GM12878 (cell line): ENCODE measurements around the gene ST7. TPM values are rescaled to one million over a fixed set of nuclear protein-coding genes. Genes with fewer than 3 reads are reported as not detected.

Experiments
- ATAC-seq: fragments of 200-7000 bp; cut with Tn5 transposase; 3 replicates; pipeline ENCODE4 v1.9.1; 2020; ENCODE audit warnings: mild to moderate bottlenecking, moderate library complexity
- BruUV-seq: library from RNA; stranded (reverse); fragments of 400-500 nt; replicated peaks from 2 replicates; lab custom pipeline; 2021; lab: Mats Ljungman, UMichigan
- CTCF ChIA-PET: fragments of 300-600 bp; sonication (Branson Sonifier 250); formaldehyde crosslinking; extraction: SDS; loops from one replicate; lab custom pipeline; 2021; ENCODE audit warnings: inconsistent platforms; lab: Yijun Ruan, JAX
- POLR2A ChIA-PET: fragments of 350-600 bp; formaldehyde crosslinking; extraction: SDS; loops from one replicate; lab custom pipeline; 2021; ENCODE audit warnings: inconsistent platforms; lab: Charles Lee
- RAD21 ChIA-PET: fragments of 300-600 bp; sonication (Branson Sonifier 250); formaldehyde crosslinking; loops from one replicate; lab custom pipeline; 2023; ENCODE audit warnings: antibody characterized with exemption; ENCODE audit not compliant: unreplicated experiment; lab: Charles Lee
- SMC1A ChIA-PET: fragments of 300-600 bp; sonication (Branson Sonifier 250); formaldehyde crosslinking; loops from one replicate; lab custom pipeline; 2023; ENCODE audit not compliant: unreplicated experiment, uncharacterized antibody; lab: Charles Lee
- DNase-seq: peaks from one replicate; pipeline ENCODE4 v3.0.0-alpha.2; 2011; ENCODE audit warnings: low read depth, low spot score
- FAIRE-seq: peaks from 3 replicates; lab custom pipeline; 2011; peaks lifted over from hg19 to GRCh38; lab: Jason Lieb, UNC
- H2AFZ ChIP-seq: 2 replicates; pipeline ENCODE4 v1.6.0; 2011; ENCODE audit warnings: low read depth, low read length, control low read depth; ENCODE audit not compliant: control insufficient read depth
- H3K27ac ChIP-seq: 2 replicates; pipeline ENCODE4 v1.5.1; 2011; ENCODE audit warnings: control low read depth; ENCODE audit not compliant: control insufficient read depth, insufficient read depth
- H3K27me3 ChIP-seq, 2 experiments: replicated peaks in 1 of 2; 2 replicates each; pipeline versions ENCODE4 v1.6.0 to v1.6.1; 2011; ENCODE audit warnings: low read length in 1 of 2; ENCODE audit not compliant: control insufficient read depth in 2 of 2, insufficient read depth in 2 of 2
- H3K36me3 ChIP-seq, 2 experiments: 2 replicates each; pipeline ENCODE4 v1.5.1; 2011; ENCODE audit warnings: low read length in 1 of 2; ENCODE audit not compliant: control insufficient read depth in 2 of 2, insufficient read depth in 2 of 2
- H3K4me1 ChIP-seq: 2 replicates; pipeline ENCODE4 v1.6.1; 2011; ENCODE audit warnings: mild to moderate bottlenecking, low read length, moderate library complexity, mixed read lengths; ENCODE audit not compliant: control insufficient read depth, insufficient read depth
- H3K4me2 ChIP-seq: 2 replicates; pipeline ENCODE4 v1.6.0; 2011; ENCODE audit warnings: control low read depth; ENCODE audit not compliant: control insufficient read depth, insufficient read depth
- H3K4me3 ChIP-seq: fragments of 200-600 bp; sonication (generic); 2 replicates; pipeline ENCODE4 v1.5.1; 2016
- H3K79me2 ChIP-seq: 2 replicates; pipeline ENCODE4 v1.6.0; 2011; ENCODE audit warnings: low read length; ENCODE audit not compliant: control insufficient read depth, insufficient read depth
- H3K9ac ChIP-seq: 2 replicates; pipeline ENCODE4 v1.8.0; 2011; ENCODE audit warnings: low read length, control low read depth, mixed read lengths; ENCODE audit not compliant: control insufficient read depth, insufficient read depth
- H3K9me3 ChIP-seq: replicated peaks from 3 replicates; pipeline ENCODE4 v1.5.1; 2011; ENCODE audit warnings: mild to moderate bottlenecking, low read length; ENCODE audit not compliant: control insufficient read depth, insufficient read depth
- H4K20me1 ChIP-seq: 2 replicates; pipeline ENCODE4 v1.6.0; 2011; ENCODE audit not compliant: control insufficient read depth, insufficient read depth
- ASH2L ChIP-seq: fragments of 300-600, 200-600 bp; sonication (generic); IDR thresholded peaks from 2 replicates; pipeline ENCODE4 v1.6.1; 2017; ENCODE audit warnings: low read depth, mild to moderate bottlenecking, borderline replicate concordance
- ATF3 ChIP-seq: IDR thresholded peaks from 2 replicates; pipeline ENCODE4 v1.6.1; 2011; ENCODE audit warnings: low read depth, mild to moderate bottlenecking, low read length, moderate library complexity, borderline replicate concordance; ENCODE audit errors: extremely low read depth
- BHLHE40 ChIP-seq, 2 experiments: fragments of 450-650 bp in 1 of 2; IDR thresholded peaks; 2 replicates each; pipeline ENCODE4 v1.6.1; 2011 to 2017; ENCODE audit warnings: low read depth in 2 of 2, borderline replicate concordance in 1 of 2, improper control_type of control experiment in 1 of 2, low read length in 1 of 2, mild to moderate bottlenecking in 1 of 2
- CBFB ChIP-seq: IDR thresholded peaks from 2 replicates; pipeline ENCODE4 v1.6.1; 2016; ENCODE audit warnings: antibody characterized with exemption, low read depth
- CBX5 ChIP-seq: sonication (generic); IDR thresholded peaks from 2 replicates; pipeline ENCODE4 v1.6.1; 2016; ENCODE audit warnings: low read depth, moderate library complexity, mild to moderate bottlenecking, inconsistent platforms
- GABPA ChIP-seq: IDR thresholded peaks from 2 replicates; pipeline ENCODE4 v1.6.1; 2014; ENCODE audit warnings: antibody characterized with exemption, low read depth, mild to moderate bottlenecking, inconsistent platforms
- HDGF ChIP-seq: fragments of 450-650 bp; IDR thresholded peaks from 2 replicates; pipeline ENCODE4 v1.6.1; 2016; ENCODE audit warnings: antibody characterized with exemption
- IKZF2 ChIP-seq, 2 experiments: fragments of 450-650 bp; IDR thresholded peaks; 2 replicates each; pipeline ENCODE4 v1.6.1; 2017; ENCODE audit warnings: mild to moderate bottlenecking in 2 of 2, moderate library complexity in 2 of 2
- KAT2A ChIP-seq: conservative IDR thresholded peaks from 2 replicates; pipeline ENCODE4 v1.6.1; 2011; ENCODE audit warnings: low read depth, low read length; ENCODE audit not compliant: control insufficient read depth
- NFXL1 ChIP-seq: fragments of 450-650 bp; IDR thresholded peaks from 2 replicates; pipeline ENCODE4 v1.6.1; 2017; ENCODE audit warnings: antibody characterized with exemption, mild to moderate bottlenecking, borderline replicate concordance
- NR2C1 ChIP-seq: fragments of 450-650 bp; IDR thresholded peaks from 2 replicates; pipeline ENCODE4 v1.6.1; 2017; ENCODE audit warnings: antibody characterized with exemption, mild to moderate bottlenecking, moderate library complexity
- SMAD5 ChIP-seq: IDR thresholded peaks from 2 replicates; pipeline ENCODE4 v1.6.1; 2016; ENCODE audit warnings: antibody characterized with exemption, low read depth
- SP1 ChIP-seq: IDR thresholded peaks from one replicate; pipeline ENCODE4 v1.6.1; 2011; ENCODE audit warnings: low read depth, low read length
- STAT3 ChIP-seq: IDR thresholded peaks from 2 replicates; pipeline ENCODE4 v1.6.1; 2011; ENCODE audit warnings: low read depth, low read length, improper control_type of control experiment
- TCF12 ChIP-seq: IDR thresholded peaks from 2 replicates; pipeline ENCODE4 v1.6.1; 2011; ENCODE audit warnings: low read depth, mild to moderate bottlenecking, low read length
- YY1 ChIP-seq: IDR thresholded peaks from 2 replicates; pipeline ENCODE4 v1.6.1; 2011; ENCODE audit warnings: low read depth, mild to moderate bottlenecking, low read length
- ZZZ3 ChIP-seq: IDR thresholded peaks from 2 replicates; pipeline ENCODE4 v1.6.1; 2011; ENCODE audit warnings: low read depth; ENCODE audit not compliant: control insufficient read depth, insufficient read length
- WGBS: methylation state at CpG from one replicate; pipeline ENCODE4 v1.1.6; 2016; ENCODE audit warnings: low lambda C conversion rate; ENCODE audit not compliant: insufficient replicate concordance, insufficient coverage; ENCODE audit errors: missing lambda C conversion rate; 5-methylcytosine and 5-hydroxymethylcytosine counted together
- in situ Hi-C: fragments of 300-500 bp; cut with MboI; formaldehyde crosslinking; loops from 9 replicates; pipeline ENCODE4 v1.14.3; 2018; ENCODE audit warnings: mixed read lengths
- intact Hi-C: fragments of 100-400 bp; cut with micrococcal nuclease; formaldehyde crosslinking; loops from one replicate; pipeline ENCODE4 v1.14.2; 2022; ENCODE audit not compliant: unreplicated experiment
- polyA plus RNA-seq, 11 experiments: library from polyadenylated mRNA; depleted of rRNA in 4 of 11; unstranded in 6 of 11; stranded (reverse) in 5 of 11; fragments of >200 nt; fragmentation: Nextera tagmentation in 4 of 11; fragmentation: Illumina TruSeq in 1 of 11; extraction: Ambion mirVana in 4 of 11; extraction: Trizol in 1 of 11; gene quantifications; 1 replicate in 1 of 11; 2 replicates in 10 of 11; pipeline versions ENCODE4 v1.2.1 to v1.2.3, GENCODE V29; 2011 to 2016; ENCODE audit warnings: inconsistent platforms in 2 of 11, missing spikeins in 2 of 11, low read depth in 1 of 11
- total RNA-seq, 4 experiments: library from RNA; depleted of rRNA in 3 of 4; stranded (reverse); fragments of >200 nt in 3 of 4; fragmentation: Illumina TruSeq in 1 of 4; extraction: Trizol in 1 of 4; gene quantifications; 2 replicates each; pipeline versions ENCODE4 v1.2.1 to v1.2.3, GENCODE V29; 2013 to 2021
- TF ChIP-seq, protein P1 (sequence below): fragments of 450-650 bp; IDR thresholded peaks from 2 replicates; pipeline ENCODE4 v1.6.1; 2017; ENCODE audit warnings: low read depth, mild to moderate bottlenecking, moderate library complexity

Gene ST7
- total and polyA plus RNA-seq, 10 of the 15 experiments (the other 5 are each of a cell fraction or from before 2014, with no cell fraction given) = 27.7 to 76.4 (median 53.6) TPM

DNA sequence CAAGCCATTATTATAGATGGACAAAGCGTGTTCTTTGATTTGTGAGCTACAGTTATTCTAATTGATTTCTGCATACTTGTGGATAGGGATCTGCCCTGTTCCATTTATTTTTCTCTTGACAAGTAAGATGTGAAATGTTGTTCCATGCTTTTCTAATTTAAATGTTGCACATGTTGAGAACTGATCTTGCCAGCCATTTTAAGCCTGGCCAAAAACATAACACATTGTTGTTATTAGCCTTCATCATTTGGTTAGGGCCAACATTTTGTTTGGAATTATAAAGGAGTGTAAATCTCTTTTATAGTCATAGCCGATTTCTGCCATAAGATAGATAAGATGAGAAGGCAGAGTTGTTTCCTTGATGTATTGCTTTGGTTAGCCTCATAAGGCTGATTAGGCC, 252.6 kb downstream of the ST7 start:
- SMC1A ChIA-PET = no interaction called here

More for the DNA sequence above, 252.6 kb downstream of the ST7 start:
- no peak for DNase-seq
- WGBS = 100% methylated on average over 2 of the region's 2 CpGs
- POLR2A ChIA-PET = no interaction called here
- peaks cover 1 to 5% of the 10 kb centered on the region in 2 experiments; a peak in 3 of 4 replicates for H3K36me3 ChIP-seq
- no peak for FAIRE-seq
- RAD21 ChIA-PET = no interaction called here
- no peak overlapping the region for H3K27ac ChIP-seq
- intact Hi-C loops (no loop called here), in situ Hi-C loops (no loop called here)
- no peak overlapping the region for H3K4me3 ChIP-seq
- no peak for TF ChIP-seq STAT3
- TF ChIP-seq IKZF2 (IDR thresholded peaks at IDR 0.05) = no peak
- TF ChIP-seq NR2C1 = no peak
- TF ChIP-seq NFXL1 = no peak
- TF ChIP-seq CBX5 = no peak
- TF ChIP-seq GABPA = no peak
- no peak for TF ChIP-seq ZZZ3
- no peak for TF ChIP-seq KAT2A
- no peak for TF ChIP-seq TCF12
- TF ChIP-seq BHLHE40 (IDR thresholded peaks at IDR 0.05; ENCODE audit: borderline replicate concordance in 1 of 2, low read depth in 2 of 2, low read length in 1 of 2) = no peak
- TF ChIP-seq CBFB = no peak
- no peak for TF ChIP-seq SMAD5
- TF ChIP-seq ATF3 = no peak
- no peak for TF ChIP-seq ASH2L
- no peak for TF ChIP-seq SP1
- no peak for TF ChIP-seq YY1
- TF ChIP-seq, protein P1, sequence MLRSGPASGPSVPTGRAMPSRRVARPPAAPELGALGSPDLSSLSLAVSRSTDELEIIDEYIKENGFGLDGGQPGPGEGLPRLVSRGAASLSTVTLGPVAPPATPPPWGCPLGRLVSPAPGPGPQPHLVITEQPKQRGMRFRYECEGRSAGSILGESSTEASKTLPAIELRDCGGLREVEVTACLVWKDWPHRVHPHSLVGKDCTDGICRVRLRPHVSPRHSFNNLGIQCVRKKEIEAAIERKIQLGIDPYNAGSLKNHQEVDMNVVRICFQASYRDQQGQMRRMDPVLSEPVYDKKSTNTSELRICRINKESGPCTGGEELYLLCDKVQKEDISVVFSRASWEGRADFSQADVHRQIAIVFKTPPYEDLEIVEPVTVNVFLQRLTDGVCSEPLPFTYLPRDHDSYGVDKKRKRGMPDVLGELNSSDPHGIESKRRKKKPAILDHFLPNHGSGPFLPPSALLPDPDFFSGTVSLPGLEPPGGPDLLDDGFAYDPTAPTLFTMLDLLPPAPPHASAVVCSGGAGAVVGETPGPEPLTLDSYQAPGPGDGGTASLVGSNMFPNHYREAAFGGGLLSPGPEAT = no peak
- no peak for TF ChIP-seq HDGF
- H3K4me2 ChIP-seq = no peak overlapping the region
- H3K9ac ChIP-seq = no peak overlapping the region
- CTCF ChIA-PET = no interaction called here
- H3K9me3 ChIP-seq = no peaks in the 10 kb centered on the region
- no TSS peak for BruUV-seq
- no peaks in the 10 kb centered on the region for H3K27me3 ChIP-seq
- H3K79me2 ChIP-seq = no peaks in the 10 kb centered on the region
- no peak for ATAC-seq
- H4K20me1 ChIP-seq = no peaks in the 10 kb centered on the region
- H3K4me1 ChIP-seq = no peaks in the 10 kb centered on the region
- H2AFZ ChIP-seq = no peak overlapping the region
